NCI-H1930 (cell line): ENCODE results near the gene PAIP1.
"Not testable (repeated sequence)": the region's sequence is repeated elsewhere in the genome, so short reads cannot be mapped to it uniquely, and the experiment has no call there.

Experiments
- DNase-seq, 2 experiments: peaks; one replicate each; lab custom pipeline; 2025; lab: John Stamatoyannopoulos, UW

Gene PAIP1

DNA sequence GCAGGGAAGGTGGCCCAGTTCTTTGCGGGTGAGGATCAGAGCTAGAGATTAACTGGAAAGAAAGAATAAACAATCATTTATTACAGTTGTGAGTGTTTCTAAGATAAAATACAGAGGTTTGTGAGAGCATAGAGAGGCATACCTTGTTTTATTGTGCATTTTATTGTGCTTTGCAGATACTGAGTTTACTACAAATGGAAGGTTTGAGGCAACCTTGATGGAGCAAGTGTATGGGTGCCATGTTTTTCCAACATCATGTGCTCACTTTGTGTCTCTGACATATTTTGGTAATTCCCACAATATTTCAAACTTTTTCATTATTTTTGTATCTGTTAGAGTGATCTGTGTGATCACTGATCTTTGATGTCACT is 41.2 kb downstream of the PAIP1 start:
- no peak for DNase-seq

DNA sequence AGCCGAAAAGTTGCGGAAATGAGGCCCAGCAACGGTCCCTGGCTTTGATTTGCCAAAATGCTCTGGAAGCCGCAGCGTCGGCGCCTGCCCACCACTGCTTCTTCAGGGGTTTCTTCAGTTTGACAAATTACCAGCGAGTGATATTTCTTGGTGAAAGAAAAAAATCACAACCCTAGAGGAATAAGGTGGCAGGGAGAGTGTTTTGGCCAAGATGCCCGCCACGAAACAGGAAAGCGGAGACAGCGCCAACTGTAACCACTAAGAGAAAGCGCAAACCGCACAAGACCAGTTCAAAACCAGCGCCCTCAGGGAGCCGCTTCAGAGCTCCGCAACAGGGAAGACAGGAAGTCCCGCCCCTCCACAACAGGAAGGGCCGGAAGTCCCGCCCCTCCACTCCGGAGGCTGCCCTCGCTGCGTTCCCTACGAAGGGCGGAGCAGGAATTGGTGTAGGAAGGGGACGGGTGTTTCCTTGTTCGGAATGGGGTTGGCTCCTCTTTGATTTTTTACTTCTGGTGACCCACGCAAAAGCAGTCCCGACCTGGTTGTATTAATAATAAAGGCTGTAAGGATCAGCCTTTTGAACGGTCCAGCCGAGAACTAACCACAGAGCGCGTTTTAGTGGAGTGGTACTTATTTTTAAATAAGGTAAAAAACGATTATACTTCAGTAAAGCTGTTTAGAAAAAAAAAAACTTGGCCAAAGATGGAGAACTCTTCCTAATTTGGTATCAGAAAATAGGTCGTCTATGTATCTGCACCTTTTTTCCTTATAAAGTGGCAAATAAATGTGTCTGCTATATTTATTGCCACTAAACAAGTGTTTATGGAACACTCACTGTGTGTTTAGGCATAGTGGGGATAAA is 41.8 kb downstream of the PAIP1 start, which contains the start of gene C5orf34:
Gene C5orf34 (minus strand): TSS at position 333 of the 862 bp plus-strand sequence. CDS start 5,809 bp downstream, outside the sequence.
- peak; percentile 100 for DNase-seq

DNA sequence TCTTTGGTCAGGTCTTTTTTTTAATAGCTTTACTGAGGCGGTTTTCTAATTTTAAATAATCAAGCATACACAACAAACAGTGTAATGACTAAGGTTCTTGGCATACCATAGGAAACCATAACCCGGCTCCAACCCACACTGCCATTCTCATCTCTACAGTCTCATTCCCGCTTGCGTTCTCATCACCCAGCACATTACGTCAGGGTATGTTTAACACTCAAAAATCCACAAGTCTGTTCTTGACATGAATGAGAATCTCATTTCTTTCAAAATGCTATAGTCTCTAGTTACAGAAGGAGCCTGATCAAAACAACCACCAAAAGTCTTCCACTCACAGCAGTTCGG is 42.4 kb downstream of the PAIP1 start:
- peak in 1 of 2 experiments; percentile 29 for DNase-seq

DNA sequence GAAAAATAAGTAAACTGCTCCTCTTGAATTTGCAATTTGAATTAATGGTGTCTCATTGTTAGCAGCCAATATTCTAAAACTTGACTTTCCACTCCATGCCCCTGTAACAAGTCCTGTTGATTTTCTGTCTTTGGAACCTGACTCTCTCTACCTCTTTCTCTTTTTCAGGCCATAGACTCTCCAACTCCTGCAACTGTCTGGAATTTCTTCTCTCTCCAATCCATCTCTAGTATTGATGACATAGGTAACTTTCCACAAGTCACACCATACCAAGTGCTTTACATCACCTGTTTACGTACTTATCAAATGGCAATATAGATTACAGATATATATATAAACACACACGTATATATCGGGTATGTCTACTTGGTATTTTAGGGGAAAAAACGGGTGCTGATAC is 42.9 kb downstream of the PAIP1 start:
- no peak for DNase-seq

DNA sequence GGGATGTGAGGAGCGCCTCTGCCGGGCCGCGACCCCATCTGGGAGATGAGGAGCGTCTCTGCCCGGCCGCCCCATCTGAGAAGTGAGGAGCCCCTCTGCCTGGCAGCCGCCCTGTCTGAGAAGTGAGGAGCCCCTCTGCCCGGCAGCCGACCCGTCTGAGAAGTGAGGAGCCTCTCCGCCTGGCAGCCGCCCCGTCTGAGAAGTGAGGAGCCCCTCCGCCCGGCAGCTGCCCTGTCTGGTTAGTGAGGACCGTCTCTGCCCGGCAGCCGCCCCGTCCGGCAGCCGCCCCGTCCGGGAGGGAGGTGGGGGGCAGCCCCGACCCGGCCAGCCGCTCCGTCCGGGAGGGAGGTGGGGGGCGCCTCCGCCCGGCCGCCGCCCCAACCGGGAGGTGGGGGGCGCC is 45.8 kb downstream of the PAIP1 start:
- not testable (repeated sequence) for DNase-seq

DNA sequence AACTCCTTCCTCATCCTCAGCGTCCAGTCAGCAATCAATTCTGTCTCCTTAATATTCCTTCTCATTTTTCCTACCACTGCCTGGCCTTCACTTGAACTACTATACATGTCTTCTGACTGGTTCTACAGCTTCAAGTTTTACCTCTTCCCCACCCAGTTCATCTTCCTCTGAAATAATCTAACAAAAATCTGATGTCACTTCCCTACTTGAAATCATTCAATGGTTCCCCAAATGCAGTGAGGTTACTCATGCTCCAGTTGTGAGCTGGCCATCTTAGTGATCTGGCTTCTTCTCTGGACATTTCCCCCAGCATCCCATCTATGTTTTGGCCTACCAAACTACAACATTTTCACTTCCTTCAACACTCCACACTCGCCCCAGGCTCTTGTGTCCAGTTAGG is 58.3 kb downstream of the PAIP1 start:
- no peak for DNase-seq

DNA sequence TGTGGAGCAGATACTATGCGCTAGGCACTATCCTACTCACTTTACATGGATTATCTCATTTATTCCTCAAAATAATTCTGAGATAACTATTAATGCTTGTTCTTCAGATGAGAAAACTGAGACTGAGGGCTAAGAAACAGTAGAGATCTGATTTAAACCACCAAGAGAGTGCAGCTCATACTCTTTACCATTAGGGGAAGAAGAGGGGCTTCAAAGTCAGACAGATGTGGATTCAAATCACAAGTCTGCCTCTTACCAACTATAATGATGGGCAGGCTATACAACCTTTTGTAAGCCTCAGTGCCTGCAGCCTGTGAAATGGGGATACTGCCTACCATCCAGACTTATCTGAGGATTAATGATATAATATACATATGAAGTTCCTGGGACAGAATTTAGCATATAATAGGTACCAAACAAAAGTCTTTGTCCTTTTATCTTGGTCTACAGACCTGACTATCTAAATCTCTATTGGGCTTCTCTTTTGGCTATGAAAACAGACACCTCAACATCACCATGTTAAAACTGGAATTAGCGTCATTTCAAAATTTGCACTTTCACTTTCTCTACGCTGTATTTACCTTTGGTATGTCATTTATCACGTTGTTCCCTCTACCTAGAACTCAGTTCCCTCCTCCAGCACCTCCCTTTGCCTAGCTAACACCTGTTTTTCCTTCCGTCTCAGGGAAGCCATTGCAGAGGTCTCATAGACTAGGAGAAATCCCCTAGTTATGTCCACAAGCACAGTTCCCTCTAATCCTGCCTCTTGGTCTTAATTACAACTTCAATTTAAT is 59.4 kb downstream of the PAIP1 start:
- no peak for DNase-seq

DNA sequence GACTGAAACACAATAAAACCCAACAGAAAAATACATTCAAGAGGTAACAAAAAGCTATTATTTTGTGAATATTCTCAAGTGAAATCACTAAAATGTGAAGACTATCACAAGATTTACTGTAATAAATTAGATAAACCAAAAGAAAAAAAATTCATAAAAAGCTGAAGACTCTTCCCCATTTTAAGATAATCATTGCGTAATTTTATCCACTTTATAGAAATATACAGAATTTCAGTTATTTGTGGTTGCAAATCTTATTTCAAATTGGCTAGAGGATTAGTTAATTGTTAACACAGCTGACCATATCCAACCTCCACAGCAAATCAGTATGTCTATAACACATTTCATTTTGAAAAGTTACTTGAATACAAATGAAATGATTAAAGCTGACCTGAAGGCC is 65.6 kb downstream of the PAIP1 start:
- DNase-seq, result no peak

DNA sequence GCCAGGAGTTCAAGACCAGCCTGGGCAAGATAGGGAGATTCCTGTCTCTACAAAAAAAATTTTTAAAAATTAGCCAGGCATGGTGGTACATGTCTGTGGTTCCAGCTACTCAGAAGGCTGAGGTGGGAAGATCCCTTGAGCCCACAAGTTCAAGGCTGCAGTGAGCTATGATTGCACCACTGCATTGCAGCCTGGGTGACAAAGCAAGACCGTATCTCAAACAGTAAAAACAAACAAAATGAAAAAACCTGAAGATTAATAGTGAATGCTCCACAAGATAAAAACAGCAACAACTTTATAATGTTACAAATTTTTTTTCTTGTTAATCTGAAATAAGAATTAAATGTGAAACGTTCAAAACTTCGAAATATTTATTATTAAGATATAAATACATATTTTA is 70.5 kb downstream of the PAIP1 start:
- no peak for DNase-seq

DNA sequence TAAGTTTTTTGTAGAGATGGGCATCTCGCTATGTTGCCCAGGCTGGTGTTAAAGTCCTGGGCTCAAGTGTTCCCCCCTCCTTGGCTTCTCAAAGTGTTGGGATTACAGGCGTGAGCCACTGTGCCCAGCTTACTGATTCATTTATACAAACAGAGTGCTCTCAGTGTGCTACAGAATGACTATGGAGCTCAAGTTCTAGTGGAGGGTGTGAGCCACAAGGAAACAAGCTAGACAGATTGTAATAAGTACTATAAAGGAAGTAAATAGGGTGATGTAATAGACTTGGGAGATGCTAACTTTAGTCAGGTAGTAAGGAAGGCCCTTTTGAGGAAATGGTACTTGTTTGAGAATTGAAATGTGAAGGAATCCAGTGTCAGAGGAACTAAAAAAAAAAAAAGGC is 71.5 kb downstream of the PAIP1 start:
- no peak for DNase-seq

DNA sequence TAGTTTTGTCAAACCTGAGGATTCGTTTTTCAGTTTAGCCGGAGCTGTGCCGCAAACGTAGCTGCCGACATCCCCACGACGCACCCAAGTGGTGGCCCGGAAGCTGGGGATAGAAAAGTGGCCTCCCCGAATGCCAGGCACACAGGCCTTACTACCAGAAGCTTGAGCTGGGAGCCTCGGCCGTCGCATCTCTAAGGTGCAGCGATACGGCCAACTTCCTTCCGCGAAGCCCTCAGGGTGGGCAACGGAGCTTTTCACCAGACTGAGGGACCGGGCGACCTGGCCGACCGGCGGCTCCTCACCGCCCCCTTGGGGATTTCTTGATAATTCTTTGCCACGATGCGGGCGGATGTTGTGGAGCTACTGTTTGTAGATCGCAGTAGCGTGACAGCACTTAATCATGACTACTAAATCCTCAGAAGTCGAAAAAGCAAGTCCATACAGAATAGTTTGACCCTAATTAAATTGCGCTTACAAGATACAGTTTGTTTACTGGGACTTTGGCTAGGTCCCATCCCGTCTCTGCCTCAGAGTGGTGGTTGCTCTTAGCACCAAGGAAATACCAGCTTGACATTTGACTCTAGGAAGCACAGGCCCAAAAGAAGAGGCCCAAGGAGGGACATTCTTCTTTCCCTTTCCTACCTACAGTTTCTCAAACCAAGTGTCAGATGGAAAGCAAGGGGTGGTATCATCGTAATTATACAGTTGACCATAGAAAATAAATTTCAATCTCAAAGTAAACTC is 72.6 kb downstream of the PAIP1 start:
- peak; percentile 86 to 95 for DNase-seq

DNA sequence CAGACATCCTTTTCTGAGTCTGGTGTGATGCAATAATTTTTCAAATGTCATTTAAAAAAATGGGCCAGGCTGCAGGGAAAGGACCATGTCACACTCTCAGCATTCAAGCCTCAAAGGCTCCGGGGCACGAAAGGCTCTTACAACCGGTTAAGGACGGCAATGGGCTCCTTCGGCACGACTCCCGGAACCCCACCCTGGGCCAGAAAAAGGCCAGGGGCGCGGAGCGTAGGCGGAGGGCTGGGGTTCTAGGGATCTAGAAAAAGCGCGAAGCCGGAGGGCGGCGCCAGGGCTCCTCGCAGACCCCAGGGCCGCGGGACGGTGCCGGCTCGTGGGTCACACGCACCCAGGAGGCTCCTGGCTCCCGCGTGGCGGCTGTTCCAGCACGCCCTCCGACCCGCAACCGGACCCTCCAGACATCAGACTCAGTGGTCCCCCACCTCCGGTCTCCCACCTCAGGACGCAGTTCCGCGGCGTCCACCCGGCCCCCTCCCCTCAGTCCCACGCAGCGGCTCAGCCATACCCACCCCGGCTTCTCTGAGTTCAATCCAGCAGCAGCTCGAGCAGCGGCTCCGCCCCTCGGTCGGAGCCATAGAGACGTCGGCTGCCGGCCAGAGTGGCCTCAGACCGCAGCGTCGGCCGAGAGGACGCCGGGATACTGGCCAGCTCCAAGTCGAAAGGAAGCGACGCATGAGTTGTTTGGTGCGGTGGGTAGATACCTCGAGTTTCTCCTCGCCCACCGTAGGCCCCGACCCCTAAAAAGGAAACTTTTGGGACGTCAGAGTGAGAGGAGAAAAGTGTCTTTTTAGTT is 73.4 kb downstream of the PAIP1 start, which contains the start of gene TMEM267:
Gene TMEM267 (minus strand): TSS at position 568 of the 808 bp plus-strand sequence. CDS start 29,896 bp downstream, outside the sequence.
- peak; percentile 97 to 99 for DNase-seq

DNA sequence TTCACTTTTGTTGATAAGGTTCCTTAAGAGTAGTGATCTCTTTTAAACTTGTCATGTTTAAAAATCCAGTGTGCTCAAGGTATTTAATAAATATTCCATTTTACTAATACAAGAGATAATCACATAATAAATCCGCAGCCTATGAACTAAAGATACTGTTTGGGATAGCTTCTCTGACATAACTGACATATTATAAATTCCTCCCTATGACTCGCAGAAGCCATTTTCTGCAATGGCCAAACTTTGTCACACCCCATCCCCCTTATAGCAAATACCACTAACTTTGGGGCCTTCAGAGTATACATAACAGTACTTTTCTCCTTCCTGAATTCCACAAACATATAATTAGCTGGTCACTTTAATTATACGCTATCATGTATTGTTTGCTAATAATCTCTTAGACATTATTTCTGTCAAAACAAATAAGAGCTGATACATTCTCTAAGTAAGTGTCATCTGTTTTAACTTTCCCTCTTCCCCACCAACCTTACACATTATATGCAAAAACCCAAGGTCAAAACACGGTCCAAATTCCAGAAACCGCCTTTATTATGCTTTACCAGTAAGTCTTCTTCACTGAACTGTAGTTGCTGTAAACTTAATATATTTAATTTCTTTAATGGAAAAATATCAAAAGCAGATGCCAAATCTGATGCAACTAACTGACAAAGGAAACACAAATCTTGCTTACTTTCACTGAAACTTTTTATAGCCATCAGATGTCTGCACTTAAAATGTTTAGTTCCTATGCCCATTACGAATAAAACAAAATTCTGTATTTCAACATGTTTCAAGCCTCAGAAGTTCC is 74.2 kb downstream of the PAIP1 start:
- no peak for DNase-seq
